Measurements from ENCODE around the gene RPTOR. TPM values are rescaled to one million over a fixed set of nuclear protein-coding genes. Genes with fewer than 3 reads are reported as not detected.

Gene RPTOR
- total and polyA plus RNA-seq, 4 donors: 12.4 to 46.1 (median 29.7) TPM

DNA sequence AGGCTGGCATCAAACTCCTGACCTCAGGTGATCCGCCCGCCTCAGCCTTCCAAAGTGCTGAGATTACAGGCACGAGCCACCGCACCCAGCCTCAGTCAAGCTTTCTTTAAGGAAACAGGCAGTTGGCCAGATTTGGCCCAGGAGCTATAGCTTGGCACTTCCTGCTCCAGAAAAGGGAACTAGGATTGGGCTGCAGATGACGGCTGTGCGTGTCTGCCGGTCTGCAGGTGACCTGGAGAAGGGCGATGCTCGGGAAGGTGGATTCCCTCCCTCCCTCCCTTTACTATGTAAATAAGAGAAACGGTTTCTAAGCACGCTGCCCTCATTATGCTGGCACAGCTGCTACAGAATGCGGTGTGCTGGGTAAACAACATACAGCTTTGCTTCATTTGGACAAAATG, 215.9 kb downstream of the RPTOR start:
- Histone ChIP-seq H3K4me1 (ENCODE audit: control insufficient read depth in 5 of 5, insufficient read depth in 5 of 5, low read length in 5 of 5) (peaks cover 0 to 16% (median 5%) of the 10 kb centered on the region in 5 donors), H3K27me3 (ENCODE audit: control insufficient read depth in 3 of 3, insufficient read depth in 3 of 3, low read length in 2 of 3) (no peaks in the 10 kb centered on the region), H3K4me3 (no peak overlapping the region), H3K36me3 (ENCODE audit: control insufficient read depth in 4 of 4, insufficient read depth in 4 of 4, low read length in 4 of 4) (peaks cover 0 to 11% (median 0%) of the 10 kb centered on the region in 4 donors), H3K9me3 (ENCODE audit: control insufficient read depth in 4 of 4, insufficient read depth in 3 of 4, low read length in 3 of 4) (no peaks in the 10 kb centered on the region), H3K9ac (ENCODE audit: insufficient read depth in 1 of 2, low read length in 2 of 2) (no peak overlapping the region), H3K27ac (ENCODE audit: low read depth in 1 of 2, low read length in 1 of 2) (no peak overlapping the region)
- TF ChIP-seq CTCF (IDR thresholded peaks at IDR 0.05; ENCODE audit: control extremely low read depth, extremely low read depth): no peak
- no peak for ATAC-seq (ENCODE audit: insufficient read depth, low FRiP score)
- DNase-seq: peak in 1 of 3 donors; percentile 38
- whole genome bisulfite sequencing, 2 donors: 24 to 32% methylated on average over 12 of the region's 12 CpGs

- ATAC-seq (ENCODE audit: insufficient read depth, low FRiP score) (no peak), DNase-seq (no peak)
- peaks cover 0 to 8% (median 0%) of the 10 kb centered on the region in 4 donors for H3K36me3 ChIP-seq (ENCODE audit: control insufficient read depth in 4 of 4, insufficient read depth in 4 of 4, low read length in 4 of 4)
- H3K27me3 ChIP-seq (ENCODE audit: control insufficient read depth in 3 of 3, insufficient read depth in 3 of 3, low read length in 2 of 3): no peaks in the 10 kb centered on the region
- no peak for TF ChIP-seq CTCF (IDR thresholded peaks at IDR 0.05; ENCODE audit: control extremely low read depth, extremely low read depth)
- H3K4me3 ChIP-seq: no peak overlapping the region
- WGBS, 2 donors: 40 to 63% methylated on average over 17 of the region's 17 CpGs
- H3K4me1 ChIP-seq (ENCODE audit: control insufficient read depth in 5 of 5, insufficient read depth in 5 of 5, low read length in 5 of 5): peaks cover 0 to 16% (median 5%) of the 10 kb centered on the region in 5 donors
- no peak overlapping the region for H3K27ac ChIP-seq (ENCODE audit: low read depth in 1 of 2, low read length in 1 of 2)
- no peak overlapping the region for H3K9ac ChIP-seq (ENCODE audit: insufficient read depth in 1 of 2, low read length in 2 of 2)
- no peaks in the 10 kb centered on the region for H3K9me3 ChIP-seq (ENCODE audit: control insufficient read depth in 4 of 4, insufficient read depth in 3 of 4, low read length in 3 of 4)
Measured at GRCh38 chr17:80761110-80761871, 216.7 kb downstream of the RPTOR start.

DNA sequence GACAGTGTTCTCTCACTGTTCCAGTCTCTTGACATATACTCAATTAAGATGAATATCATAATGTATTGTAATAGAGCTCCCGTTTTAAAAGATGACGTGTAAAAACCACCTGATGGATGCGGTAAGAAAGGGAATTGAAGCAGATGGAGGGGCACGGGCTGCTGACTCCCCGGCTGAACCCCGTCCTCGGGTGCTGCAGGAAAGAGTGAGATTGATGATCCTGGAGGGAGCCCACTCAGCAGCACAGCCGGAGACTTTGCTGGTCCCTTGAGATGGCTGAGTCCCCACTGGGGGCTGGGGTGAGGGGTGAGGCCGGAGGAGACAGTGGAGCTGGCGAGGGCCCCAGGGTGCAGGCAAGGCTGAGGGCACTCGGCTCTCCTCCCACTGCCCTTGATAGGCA, 217.4 kb downstream of the RPTOR start:
- no peak overlapping the region for H3K27ac ChIP-seq (ENCODE audit: low read depth in 1 of 2, low read length in 1 of 2)
- no peaks in the 10 kb centered on the region for H3K27me3 ChIP-seq (ENCODE audit: control insufficient read depth in 3 of 3, insufficient read depth in 3 of 3, low read length in 2 of 3)
- no peak for DNase-seq
- H3K36me3 ChIP-seq (ENCODE audit: control insufficient read depth in 4 of 4, insufficient read depth in 4 of 4, low read length in 4 of 4): peaks cover 0 to 8% (median 0%) of the 10 kb centered on the region in 4 donors
- WGBS, 2 donors: 89% methylated on average over 11 of the region's 11 CpGs
- H3K9ac ChIP-seq (ENCODE audit: insufficient read depth in 1 of 2, low read length in 2 of 2): no peak overlapping the region
- H3K9me3 ChIP-seq (ENCODE audit: control insufficient read depth in 4 of 4, insufficient read depth in 3 of 4, low read length in 3 of 4): no peaks in the 10 kb centered on the region
- H3K4me1 ChIP-seq (ENCODE audit: control insufficient read depth in 5 of 5, insufficient read depth in 5 of 5, low read length in 5 of 5): peaks cover 0 to 16% (median 5%) of the 10 kb centered on the region in 5 donors
- no peak for TF ChIP-seq CTCF (IDR thresholded peaks at IDR 0.05; ENCODE audit: control extremely low read depth, extremely low read depth)
- ATAC-seq (ENCODE audit: insufficient read depth, low FRiP score): no peak
- H3K4me3 ChIP-seq: no peak overlapping the region

All from lung (tissue), 12 donors.